GM12874 (cell line): ENCODE results near the gene UTP4.
A peak's percentile ranks its signal among the peaks of the same experiment; 100 is the strongest.

Experiments used
- CTCF ChIP-seq: IDR thresholded peaks from 2 replicates; pipeline ENCODE4 v1.5.1; 2011; ENCODE audit warnings: low read depth, mild to moderate bottlenecking, control low read depth, low read length, moderate library complexity; ENCODE audit not compliant: insufficient read depth

UTP4 gene

GRCh38 chr16:69143116-69143515 is 10.7 kb downstream of the UTP4 start:
- peak; percentile 13; the same call in 1 of the 2 replicates for TF ChIP-seq CTCF

GRCh38 chr16:69145658-69146057 is 13.2 kb downstream of the UTP4 start:
- TF ChIP-seq CTCF: no peak

- TF ChIP-seq CTCF: peak; percentile 65
Measured at GRCh38 chr16:69150146-69150865, 17.9 kb downstream of the UTP4 start.

GRCh38 chr16:69157196-69157595 is 24.7 kb downstream of the UTP4 start:
- no peak for TF ChIP-seq CTCF

DNA sequence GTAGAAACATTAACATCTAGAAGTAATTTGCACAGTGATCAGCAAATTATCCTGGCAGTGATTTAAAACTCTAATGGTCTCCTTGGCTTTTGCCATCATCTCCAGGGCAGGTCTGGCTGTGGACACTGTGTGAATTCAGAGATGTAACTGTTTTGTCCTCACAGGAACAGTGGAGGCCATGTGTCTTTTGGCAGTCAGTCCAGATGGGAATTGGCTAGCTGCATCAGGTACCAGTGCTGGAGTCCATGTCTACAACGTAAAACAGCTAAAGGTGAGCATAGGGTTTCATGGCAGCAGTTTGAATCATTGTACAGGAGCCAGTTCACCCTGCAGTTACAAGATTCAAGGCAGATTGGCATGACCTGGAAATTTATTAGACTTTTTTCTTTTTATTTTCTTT is 27.7 kb downstream of the UTP4 start:
- TF ChIP-seq CTCF: no peak

- no peak for TF ChIP-seq CTCF
Measured at GRCh38 chr16:69165584-69165983, 33.1 kb downstream of the UTP4 start.

DNA sequence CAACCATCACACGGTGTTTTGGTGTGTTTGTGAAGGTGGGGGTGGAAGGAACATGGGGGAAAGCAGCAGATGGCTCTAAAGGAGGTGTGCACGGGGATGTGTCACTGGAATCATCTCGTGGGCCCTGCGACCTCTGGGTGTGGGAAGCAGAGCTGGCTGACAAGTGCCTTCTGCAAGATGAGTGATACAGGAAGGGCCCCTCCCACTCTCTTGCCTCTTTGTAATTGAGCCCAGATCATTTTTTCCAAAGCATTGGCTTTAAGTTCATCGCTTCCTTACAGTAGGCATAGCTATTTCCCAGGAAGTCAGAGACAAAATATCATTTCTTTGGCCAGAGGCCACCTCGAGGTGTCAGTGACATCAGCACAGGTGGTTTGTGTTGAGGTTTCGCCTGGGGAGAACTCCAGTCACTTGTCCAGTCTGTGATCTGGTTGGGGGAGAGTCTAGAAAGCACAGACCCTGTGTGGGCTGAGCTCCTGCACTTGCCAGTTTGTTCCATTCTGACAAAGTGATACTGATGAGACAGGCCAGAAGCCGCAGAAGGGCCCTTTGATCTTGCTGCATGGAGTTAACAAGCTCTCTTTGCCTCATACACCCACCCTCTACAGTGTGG is 33.9 kb downstream of the UTP4 start:
- no peak for TF ChIP-seq CTCF
